CD4-positive, alpha-beta T cell treated with Interleukin-2 at 100 ng/mL for 4 hours (primary cell): ENCODE results near the gene PDE8B.

Experiments
- DNase-seq: peaks from one replicate; pipeline ENCODE4 v3.0.0-alpha.2; 2020; ENCODE audit warnings: low spot score

The PDE8B gene

GRCh38 chr5:77210091-77210963 lies at the start of gene PDE8B:
Gene PDE8B (plus strand): TSS chr5:77210680. CDS start chr5:77210926, 246 bp downstream.
- DNase-seq = no peak

GRCh38 chr5:77163453-77163852 lies 47.0 kb upstream of the PDE8B start:
- no peak for DNase-seq

GRCh38 chr5:77167063-77167462 lies 43.4 kb upstream of the PDE8B start:
- DNase-seq = no peak

GRCh38 chr5:77167695-77168121 lies 42.8 kb upstream of the PDE8B start:
- no peak for DNase-seq

- no peak for DNase-seq
Observed at GRCh38 chr5:77168161-77168878, 42.2 kb upstream of the PDE8B start.

- no peak for DNase-seq
Observed at GRCh38 chr5:77168879-77169244, 41.6 kb upstream of the PDE8B start.

GRCh38 chr5:77170196-77170890 lies 40.1 kb upstream of the PDE8B start:
- DNase-seq = no peak

- no peak for DNase-seq
Observed at GRCh38 chr5:77171141-77171910, 39.2 kb upstream of the PDE8B start.

GRCh38 chr5:77172713-77173328 lies 37.7 kb upstream of the PDE8B start:
- no peak for DNase-seq

- DNase-seq = no peak
Observed at GRCh38 chr5:77174526-77174925, 36.0 kb upstream of the PDE8B start.

GRCh38 chr5:77175231-77175630 lies 35.2 kb upstream of the PDE8B start:
- DNase-seq = no peak

GRCh38 chr5:77176429-77176828 lies 34.1 kb upstream of the PDE8B start:
- DNase-seq = no peak

- DNase-seq = no peak
Observed at GRCh38 chr5:77177576-77177975, 32.9 kb upstream of the PDE8B start.

GRCh38 chr5:77180167-77181081 lies 30.1 kb upstream of the PDE8B start:
- DNase-seq = no peak

GRCh38 chr5:77181173-77181572 lies 29.3 kb upstream of the PDE8B start:
- no peak for DNase-seq

GRCh38 chr5:77181596-77182304 lies 28.7 kb upstream of the PDE8B start:
- no peak for DNase-seq

GRCh38 chr5:77182367-77182766 lies 28.1 kb upstream of the PDE8B start:
- no peak for DNase-seq

GRCh38 chr5:77186652-77187370 lies 23.7 kb upstream of the PDE8B start:
- no peak for DNase-seq

GRCh38 chr5:77189421-77189820 lies 21.1 kb upstream of the PDE8B start:
- no peak for DNase-seq
